ENCODE results near the gene OTOL1. TPM values are rescaled to one million over a fixed set of nuclear protein-coding genes. Genes with fewer than 3 reads are reported as not detected.
A peak's percentile ranks its signal among the peaks of the same experiment; 100 is the strongest.
"Not testable (repeated sequence)": the region's sequence is repeated elsewhere in the genome, so short reads cannot be mapped to it uniquely, and the experiment has no call there.

Gene OTOL1
- total RNA-seq, 1 experiment from 2014 or later = not detected

- no peaks in the 10 kb centered on the region for H3K27me3 ChIP-seq (ENCODE audit: low read length)
- no peaks in the 10 kb centered on the region for H3K9me3 ChIP-seq (ENCODE audit: low read length)
- H3K9me2 ChIP-seq (replicated peaks; ENCODE audit: insufficient read depth, low read length) = no peaks in the 10 kb centered on the region
- no peak overlapping the region for H3K4me2 ChIP-seq (ENCODE audit: low read depth, low read length, poor library complexity, severe bottlenecking)
- H4K20me1 ChIP-seq (ENCODE audit: insufficient read depth, low read depth, low read length) = no peaks in the 10 kb centered on the region
- no peak overlapping the region for H3K4me3 ChIP-seq (ENCODE audit: low read length)
- H3K9ac ChIP-seq (ENCODE audit: low read length) = no peak overlapping the region
- no peak overlapping the region for H3K27ac ChIP-seq (ENCODE audit: low read length)
- no peak for DNase-seq
- H3K4me1 ChIP-seq (ENCODE audit: low read length) = no peaks in the 10 kb centered on the region
- H3K36me3 ChIP-seq (ENCODE audit: insufficient read depth, low read length) = no peaks in the 10 kb centered on the region
- no peaks in the 10 kb centered on the region for H3K79me2 ChIP-seq (ENCODE audit: low read length)
- H2AFZ ChIP-seq (ENCODE audit: low read length) = no peak overlapping the region
These were observed 21.4 kb upstream of the OTOL1 start for GRCh38 chr3:161475206-161475605.

DNA sequence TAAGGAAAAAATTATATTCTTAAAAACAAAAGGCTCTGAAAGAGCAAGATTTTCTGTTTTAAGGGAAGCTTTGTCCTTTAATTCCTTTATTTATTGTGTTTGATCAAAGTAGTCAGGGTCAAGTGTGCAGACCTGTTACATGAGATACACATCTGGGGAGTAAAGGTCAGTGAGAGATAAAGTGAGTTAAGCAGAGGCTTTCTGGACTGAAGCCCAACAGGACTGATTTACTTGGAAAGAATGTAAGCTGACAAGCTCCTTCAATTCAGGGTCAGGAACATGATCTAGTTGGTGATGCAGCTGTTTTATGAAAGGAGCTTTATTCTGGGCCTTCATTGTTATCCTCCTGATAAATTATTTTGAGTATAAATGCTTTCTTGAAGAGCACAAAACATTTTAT, 20.7 kb upstream of the OTOL1 start:
- DNase-seq = no peak
- H3K4me3 ChIP-seq (ENCODE audit: low read length) = no peak overlapping the region

DNA sequence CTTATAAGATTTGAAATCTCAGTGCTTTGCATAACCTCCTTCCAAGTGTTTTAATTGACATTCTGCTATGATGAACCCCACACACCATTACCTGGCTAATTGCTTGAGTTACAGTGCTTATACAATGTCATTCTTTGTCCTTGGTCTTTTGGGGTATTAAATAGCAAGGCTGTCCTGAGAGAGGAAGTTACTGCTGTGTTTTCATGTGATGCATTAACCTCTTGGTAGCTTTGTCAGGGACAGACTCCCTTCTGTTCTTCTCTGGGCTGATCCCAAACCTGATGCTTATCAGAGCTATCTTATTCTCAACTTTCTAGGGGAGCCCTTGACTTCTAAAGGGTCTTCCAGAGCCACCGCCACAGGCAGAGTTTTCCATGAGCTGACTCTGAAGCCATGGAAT, 12.4 kb upstream of the OTOL1 start:
- Histone ChIP-seq H3K9me2 (replicated peaks; ENCODE audit: insufficient read depth, low read length) (no peaks in the 10 kb centered on the region), H3K9ac (ENCODE audit: low read length) (no peak overlapping the region), H3K4me2 (ENCODE audit: low read depth, low read length, poor library complexity, severe bottlenecking) (no peak overlapping the region), H3K36me3 (ENCODE audit: insufficient read depth, low read length) (no peaks in the 10 kb centered on the region), H3K79me2 (ENCODE audit: low read length) (no peaks in the 10 kb centered on the region), H3K4me1 (ENCODE audit: low read length) (peaks cover 6% of the 10 kb centered on the region), H4K20me1 (ENCODE audit: insufficient read depth, low read depth, low read length) (no peaks in the 10 kb centered on the region), H3K27me3 (ENCODE audit: low read length) (no peaks in the 10 kb centered on the region), H3K4me3 (ENCODE audit: low read length) (no peak overlapping the region), H2AFZ (ENCODE audit: low read length) (no peak overlapping the region), H3K27ac (ENCODE audit: low read length) (no peak overlapping the region), H3K9me3 (ENCODE audit: low read length) (no peaks in the 10 kb centered on the region)
- no peak for DNase-seq

More for the DNA sequence above, 20.7 kb upstream of the OTOL1 start:
- Histone ChIP-seq H3K9me3 (ENCODE audit: low read length) (no peaks in the 10 kb centered on the region), H3K4me2 (ENCODE audit: low read depth, low read length, poor library complexity, severe bottlenecking) (no peak overlapping the region), H3K36me3 (ENCODE audit: insufficient read depth, low read length) (no peaks in the 10 kb centered on the region), H2AFZ (ENCODE audit: low read length) (no peak overlapping the region), H3K27me3 (ENCODE audit: low read length) (no peaks in the 10 kb centered on the region), H3K4me1 (ENCODE audit: low read length) (no peaks in the 10 kb centered on the region), H3K9me2 (replicated peaks; ENCODE audit: insufficient read depth, low read length) (no peaks in the 10 kb centered on the region), H3K27ac (ENCODE audit: low read length) (no peak overlapping the region), H4K20me1 (ENCODE audit: insufficient read depth, low read depth, low read length) (no peaks in the 10 kb centered on the region), H3K9ac (ENCODE audit: low read length) (no peak overlapping the region), H3K79me2 (ENCODE audit: low read length) (no peaks in the 10 kb centered on the region)

DNA sequence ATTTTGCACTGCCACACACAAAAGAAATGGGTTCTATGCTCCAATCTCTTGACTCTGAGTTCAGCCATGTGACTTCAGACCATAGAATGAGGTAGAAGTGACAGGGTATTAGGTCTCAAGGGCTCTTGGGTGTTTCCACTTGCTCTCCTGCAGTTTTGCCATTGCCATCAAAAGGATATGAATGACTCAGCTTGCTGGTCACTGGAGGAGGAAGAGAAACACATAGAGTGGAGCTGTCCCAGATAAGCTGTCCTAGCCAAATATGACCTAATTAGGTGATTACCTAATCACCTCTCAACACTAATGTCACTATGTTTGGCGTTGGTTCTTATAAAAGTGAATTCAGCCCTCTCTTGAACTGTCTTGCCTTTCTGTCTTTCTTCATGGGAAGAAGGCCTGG, 8.3 kb upstream of the OTOL1 start:
- H3K9ac ChIP-seq (ENCODE audit: low read length); H3K9me3 ChIP-seq (ENCODE audit: low read length); H3K36me3 ChIP-seq (ENCODE audit: insufficient read depth, low read length); H2AFZ ChIP-seq (ENCODE audit: low read length); H3K27me3 ChIP-seq (ENCODE audit: low read length); H3K27ac ChIP-seq (ENCODE audit: low read length); H4K20me1 ChIP-seq (ENCODE audit: insufficient read depth, low read depth, low read length); H3K79me2 ChIP-seq (ENCODE audit: low read length); H3K4me3 ChIP-seq (ENCODE audit: low read length); DNase-seq; H3K4me2 ChIP-seq (ENCODE audit: low read depth, low read length, poor library complexity, severe bottlenecking); H3K9me2 ChIP-seq (replicated peaks; ENCODE audit: insufficient read depth, low read length): not testable (repeated sequence)
- H3K4me1 ChIP-seq (ENCODE audit: low read length) = peaks cover 15% of the 10 kb centered on the region

GRCh38 chr3:161489395-161489794, 7.2 kb upstream of the OTOL1 start:
- Histone ChIP-seq H3K9me2 (replicated peaks; ENCODE audit: insufficient read depth, low read length) (no peaks in the 10 kb centered on the region), H2AFZ (ENCODE audit: low read length) (no peak overlapping the region), H3K79me2 (ENCODE audit: low read length) (no peaks in the 10 kb centered on the region), H3K4me2 (ENCODE audit: low read depth, low read length, poor library complexity, severe bottlenecking) (peak overlapping the region; percentile 29), H3K9me3 (ENCODE audit: low read length) (no peaks in the 10 kb centered on the region), H3K27ac (ENCODE audit: low read length) (no peak overlapping the region), H3K9ac (ENCODE audit: low read length) (no peak overlapping the region), H4K20me1 (ENCODE audit: insufficient read depth, low read depth, low read length) (no peaks in the 10 kb centered on the region), H3K36me3 (ENCODE audit: insufficient read depth, low read length) (no peaks in the 10 kb centered on the region), H3K27me3 (ENCODE audit: low read length) (no peaks in the 10 kb centered on the region), H3K4me3 (ENCODE audit: low read length) (no peak overlapping the region), H3K4me1 (ENCODE audit: low read length) (peaks cover 15% of the 10 kb centered on the region)
- peak; percentile 67 for DNase-seq

- not testable (repeated sequence) for H3K27ac ChIP-seq (ENCODE audit: low read length); H3K9me3 ChIP-seq (ENCODE audit: low read length); H4K20me1 ChIP-seq (ENCODE audit: insufficient read depth, low read depth, low read length); H3K27me3 ChIP-seq (ENCODE audit: low read length); H3K36me3 ChIP-seq (ENCODE audit: insufficient read depth, low read length); H3K79me2 ChIP-seq (ENCODE audit: low read length); H2AFZ ChIP-seq (ENCODE audit: low read length); DNase-seq; H3K9me2 ChIP-seq (replicated peaks; ENCODE audit: insufficient read depth, low read length); H3K4me2 ChIP-seq (ENCODE audit: low read depth, low read length, poor library complexity, severe bottlenecking); H3K9ac ChIP-seq (ENCODE audit: low read length); H3K4me3 ChIP-seq (ENCODE audit: low read length)
- peaks cover 15% of the 10 kb centered on the region for H3K4me1 ChIP-seq (ENCODE audit: low read length)
These were observed 5.8 kb upstream of the OTOL1 start for GRCh38 chr3:161490845-161491244.

- Histone ChIP-seq H3K36me3 (ENCODE audit: insufficient read depth, low read length) (no peaks in the 10 kb centered on the region), H4K20me1 (ENCODE audit: insufficient read depth, low read depth, low read length) (no peaks in the 10 kb centered on the region), H2AFZ (ENCODE audit: low read length) (no peak overlapping the region), H3K9me3 (ENCODE audit: low read length) (no peaks in the 10 kb centered on the region), H3K4me2 (ENCODE audit: low read depth, low read length, poor library complexity, severe bottlenecking) (no peak overlapping the region), H3K4me1 (ENCODE audit: low read length) (peaks cover 13% of the 10 kb centered on the region), H3K9me2 (replicated peaks; ENCODE audit: insufficient read depth, low read length) (no peaks in the 10 kb centered on the region), H3K4me3 (ENCODE audit: low read length) (no peak overlapping the region), H3K27me3 (ENCODE audit: low read length) (no peaks in the 10 kb centered on the region), H3K79me2 (ENCODE audit: low read length) (no peaks in the 10 kb centered on the region), H3K27ac (ENCODE audit: low read length) (no peak overlapping the region), H3K9ac (ENCODE audit: low read length) (no peak overlapping the region)
- no peak for DNase-seq
These were observed 1.8 kb downstream of the OTOL1 start for GRCh38 chr3:161498259-161498921.

- no peak overlapping the region for H3K9ac ChIP-seq (ENCODE audit: low read length)
- H3K4me1 ChIP-seq (ENCODE audit: low read length) = peaks cover 13% of the 10 kb centered on the region
- no peaks in the 10 kb centered on the region for H3K79me2 ChIP-seq (ENCODE audit: low read length)
- no peaks in the 10 kb centered on the region for H3K9me2 ChIP-seq (replicated peaks; ENCODE audit: insufficient read depth, low read length)
- peak; percentile 40 for DNase-seq
- no peak overlapping the region for H3K4me3 ChIP-seq (ENCODE audit: low read length)
- no peak overlapping the region for H3K27ac ChIP-seq (ENCODE audit: low read length)
- no peaks in the 10 kb centered on the region for H3K36me3 ChIP-seq (ENCODE audit: insufficient read depth, low read length)
- no peak overlapping the region for H3K4me2 ChIP-seq (ENCODE audit: low read depth, low read length, poor library complexity, severe bottlenecking)
- H3K27me3 ChIP-seq (ENCODE audit: low read length) = no peaks in the 10 kb centered on the region
- H3K9me3 ChIP-seq (ENCODE audit: low read length) = no peaks in the 10 kb centered on the region
- H2AFZ ChIP-seq (ENCODE audit: low read length) = no peak overlapping the region
- no peaks in the 10 kb centered on the region for H4K20me1 ChIP-seq (ENCODE audit: insufficient read depth, low read depth, low read length)
These were observed 3.6 kb downstream of the OTOL1 start for GRCh38 chr3:161500068-161500796.

All from Karpas-422 (cell line).